GM18868 (cell line): Measurements from ENCODE around the gene LPP.

Experiments used
- ATAC-seq: cut with Tn5 transposase; IDR thresholded peaks from one replicate; pipeline ENCODE4 v1.9.1; 2021; ENCODE audit warnings: mild to moderate bottlenecking, moderate library complexity; ENCODE audit not compliant: unreplicated experiment

LPP gene

GRCh38 chr3:188658606-188659005 is 504.6 kb downstream of the LPP start:
- ATAC-seq, result no peak

- no peak for ATAC-seq
These were observed 505.6 kb downstream of the LPP start for GRCh38 chr3:188659449-188660090.

GRCh38 chr3:188660415-188660814 is 506.5 kb downstream of the LPP start:
- ATAC-seq, result no peak

DNA sequence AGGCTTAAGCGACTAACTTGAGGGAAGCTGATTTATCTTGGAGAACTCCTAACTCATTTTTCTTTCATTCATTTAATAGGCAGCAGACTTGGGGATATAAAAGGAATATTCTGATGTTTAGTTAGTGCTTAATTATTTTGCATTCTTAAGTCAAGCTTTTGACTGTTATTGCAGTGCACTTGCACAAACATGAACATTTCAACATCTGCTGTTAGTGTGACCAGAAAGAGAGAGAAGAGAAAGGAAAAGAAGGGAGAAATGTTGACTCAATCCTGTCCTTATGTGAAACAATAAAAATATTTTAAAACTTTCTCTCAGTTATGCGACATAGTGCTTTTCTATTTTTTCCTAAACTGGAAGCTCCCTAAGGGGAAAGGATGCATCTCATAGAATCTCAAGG is 507.8 kb downstream of the LPP start:
- no peak for ATAC-seq

- ATAC-seq, result no peak
These were observed 508.3 kb downstream of the LPP start for GRCh38 chr3:188662214-188662613.

GRCh38 chr3:188662795-188663194 is 508.8 kb downstream of the LPP start:
- no peak for ATAC-seq

GRCh38 chr3:188663839-188664238 is 509.9 kb downstream of the LPP start:
- ATAC-seq, result no peak

GRCh38 chr3:188664795-188665194 is 510.8 kb downstream of the LPP start:
- no peak for ATAC-seq

DNA sequence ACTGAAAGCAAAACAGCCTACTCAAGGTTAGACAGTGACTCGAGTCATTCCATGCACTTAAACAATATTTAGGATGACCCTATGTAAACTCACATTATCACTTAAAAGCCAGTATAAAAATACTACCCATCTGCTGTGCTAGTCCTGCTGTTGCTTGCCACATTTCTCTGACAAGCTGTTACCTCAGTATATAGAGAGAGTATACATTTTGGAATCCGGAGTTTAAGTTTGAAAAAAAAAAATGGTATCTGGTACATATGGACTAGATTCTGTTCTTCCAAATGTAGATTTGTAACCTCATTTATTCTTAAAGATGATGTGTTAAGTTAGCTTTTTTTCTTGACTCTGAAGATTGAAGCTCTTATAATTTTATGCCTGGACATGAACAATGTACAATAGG is 514.0 kb downstream of the LPP start:
- no peak for ATAC-seq

GRCh38 chr3:188670446-188670845 is 516.5 kb downstream of the LPP start:
- ATAC-seq, result no peak

- ATAC-seq, result no peak
These were observed 518.0 kb downstream of the LPP start for GRCh38 chr3:188671971-188672370.

DNA sequence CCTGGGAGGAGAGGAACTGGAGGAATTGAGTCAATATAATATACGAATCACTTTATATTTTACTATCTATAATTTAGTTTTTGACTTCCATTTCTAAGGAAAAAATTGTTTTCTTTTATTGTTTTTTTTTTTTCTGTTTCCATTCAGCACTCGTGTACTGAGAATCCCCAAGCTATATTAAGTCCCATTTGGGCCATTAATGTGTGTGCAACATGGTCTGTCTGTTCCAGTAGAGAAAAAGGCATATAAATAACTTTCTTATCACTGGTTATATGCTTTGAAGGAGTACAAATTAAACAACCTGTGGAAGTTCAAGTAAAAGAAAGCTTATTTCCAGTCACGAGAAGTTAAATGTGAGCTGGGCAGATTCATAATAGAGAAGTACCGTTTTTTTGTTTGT is 518.9 kb downstream of the LPP start:
- no peak for ATAC-seq

DNA sequence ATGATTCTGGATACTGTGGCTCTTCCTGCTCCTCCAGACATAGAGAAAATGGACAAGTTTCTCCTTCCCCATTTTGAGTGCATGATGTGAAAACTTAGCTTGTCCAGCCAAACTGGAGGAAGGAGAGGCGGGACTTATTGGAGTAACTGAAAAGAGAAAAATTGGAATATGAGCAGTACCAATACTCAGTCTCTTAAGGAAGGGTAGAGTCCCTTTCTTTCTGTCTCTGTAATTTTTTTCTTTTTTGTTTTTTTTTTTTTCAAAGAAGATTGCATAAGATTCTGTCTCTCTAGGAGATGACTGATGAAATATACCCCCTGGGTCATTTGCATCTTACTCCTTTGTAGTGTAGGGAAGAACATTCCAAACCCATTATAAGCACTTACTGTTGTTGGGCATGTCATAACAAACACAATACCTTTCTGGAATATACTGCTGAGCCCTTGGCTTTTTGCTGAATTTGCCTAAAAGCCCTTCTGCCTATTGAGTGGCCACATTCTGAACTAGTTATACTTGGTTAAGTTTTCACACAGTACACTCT is 519.8 kb downstream of the LPP start:
- ATAC-seq, result no peak

GRCh38 chr3:188674595-188674994 is 520.6 kb downstream of the LPP start:
- ATAC-seq, result no peak

GRCh38 chr3:188677344-188677743 is 523.4 kb downstream of the LPP start:
- no peak for ATAC-seq

- ATAC-seq, result no peak
These were observed 526.2 kb downstream of the LPP start for GRCh38 chr3:188680189-188680588.

GRCh38 chr3:188680605-188681004 is 526.6 kb downstream of the LPP start:
- ATAC-seq, result no peak

GRCh38 chr3:188682316-188682715 is 528.4 kb downstream of the LPP start:
- ATAC-seq, result no peak

GRCh38 chr3:188683032-188683521 is 529.1 kb downstream of the LPP start:
- no peak for ATAC-seq

GRCh38 chr3:188684276-188684675 is 530.3 kb downstream of the LPP start:
- no peak for ATAC-seq

- no peak for ATAC-seq
These were observed 531.8 kb downstream of the LPP start for GRCh38 chr3:188685789-188686188.

DNA sequence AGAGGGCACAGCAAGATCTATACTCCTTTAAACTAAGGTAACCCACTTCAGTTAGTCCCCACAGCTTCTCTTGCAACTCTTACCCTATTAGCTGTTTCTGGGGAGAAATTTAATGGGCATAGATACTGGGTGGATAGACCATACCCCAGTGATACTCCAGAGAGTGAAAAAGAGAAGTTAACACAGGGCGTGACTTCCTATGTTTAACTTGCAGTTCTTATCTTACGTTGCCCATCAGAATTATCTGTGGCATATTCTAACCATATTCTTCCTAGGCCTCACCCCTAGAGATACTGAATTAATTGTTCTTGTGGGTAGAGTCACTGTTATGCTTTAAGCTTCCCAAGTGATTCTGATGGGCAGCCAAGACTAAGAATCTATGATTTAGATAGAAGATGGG is 532.4 kb downstream of the LPP start:
- ATAC-seq, result no peak

DNA sequence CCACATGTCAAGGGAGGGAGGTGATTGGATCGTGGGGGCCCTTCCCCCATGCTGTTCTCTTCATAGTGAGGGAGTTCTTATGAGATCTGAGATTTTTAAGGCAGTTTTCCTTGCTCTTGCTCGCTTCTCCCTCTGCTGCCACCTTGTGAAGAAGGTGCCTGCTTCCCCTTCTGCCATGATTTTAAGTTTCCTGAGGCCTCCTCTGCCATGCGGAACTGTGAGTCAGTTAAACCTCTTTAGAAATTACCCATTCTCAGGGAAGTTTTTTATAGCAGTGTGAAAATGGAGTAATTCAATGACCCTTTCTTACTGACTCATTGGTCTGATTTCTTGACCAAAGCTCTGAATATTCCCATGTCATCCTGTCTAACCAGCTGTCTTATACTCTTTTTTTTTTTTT is 533.4 kb downstream of the LPP start:
- ATAC-seq, result no peak
